HepG2 (cell line): Measurements from ENCODE around the gene LBR.

ENCODE experiments used
- CTCF ChIP-seq: sonication (generic); formaldehyde crosslinking; IDR thresholded peaks from 2 replicates; pipeline ENCODE4 v1.5.0; 2020; ENCODE audit warnings: mild to moderate bottlenecking, missing genetic modification reagents, moderate library complexity
- GABPA ChIP-seq, 2 experiments: IDR thresholded peaks; 2 replicates each; pipeline ENCODE4 v1.6.1; 2011 to 2016; ENCODE audit warnings: low read depth in 2 of 2, low read length in 1 of 2, missing biosample characterization in 1 of 2, missing genetic modification characterization in 1 of 2
- NCOA1 ChIP-seq: sonication (generic); formaldehyde crosslinking; IDR thresholded peaks from 2 replicates; pipeline ENCODE4 v1.9.0; 2021; ENCODE audit warnings: missing genetic modification reagents
- POLR2A ChIP-seq, 2 experiments: IDR thresholded peaks; 2 replicates each; pipeline ENCODE4 v1.6.1; 2011; ENCODE audit warnings: low read depth in 2 of 2, low read length in 2 of 2, mild to moderate bottlenecking in 1 of 2, moderate library complexity in 1 of 2; ENCODE audit not compliant: insufficient read depth in 1 of 2
- REXO4 ChIP-seq: sonication (generic); formaldehyde crosslinking; IDR thresholded peaks from 2 replicates; pipeline ENCODE4 v1.8.0; 2022; ENCODE audit warnings: missing genetic modification reagents, mild to moderate bottlenecking, borderline replicate concordance
- TBP ChIP-seq: sonication (generic); formaldehyde crosslinking; IDR thresholded peaks from 2 replicates; pipeline ENCODE4 v1.5.0; 2020; ENCODE audit warnings: missing genetic modification reagents
- ZBTB42 ChIP-seq: sonication (generic); formaldehyde crosslinking; IDR thresholded peaks from 2 replicates; pipeline ENCODE4 v1.5.0; 2020; ENCODE audit warnings: mild to moderate bottlenecking, missing genetic modification reagents
- ZKSCAN5 ChIP-seq: sonication (generic); formaldehyde crosslinking; IDR thresholded peaks from 2 replicates; pipeline ENCODE4 v1.5.1; 2020; ENCODE audit warnings: mild to moderate bottlenecking, missing genetic modification reagents
- ZNF431 ChIP-seq: sonication (generic); formaldehyde crosslinking; IDR thresholded peaks from 2 replicates; pipeline ENCODE4 v1.9.0; 2022; ENCODE audit warnings: missing genetic modification reagents, low read depth, mild to moderate bottlenecking, borderline replicate concordance

- TF ChIP-seq ZNF431 (CRISPR knock-in tag) (no peak), ZKSCAN5 (CRISPR knock-in tag) (no peak), CTCF (CRISPR knock-in tag) (no peak), GABPA (IDR thresholded peaks at IDR 0.05; ENCODE audit: low read depth, low read length) (no peak), GABPA (CRISPR knock-in tag; IDR thresholded peaks at IDR 0.05; ENCODE audit: low read depth) (no peak), ZBTB42 (no peak), REXO4 (CRISPR knock-in tag) (no peak), NCOA1 (CRISPR knock-in tag) (no peak), TBP (CRISPR knock-in tag) (no peak), POLR2A (IDR thresholded peaks at IDR 0.05; ENCODE audit: insufficient read depth in 1 of 2, low read depth in 2 of 2, low read length in 2 of 2) (no peak)
Measured at GRCh38 chr1:225435487-225435886, 7.6 kb upstream of the LBR start.
